Breast epithelium (tissue), 4 donors: ENCODE measurements around the gene USP17L10. TPM values are rescaled to one million over a fixed set of nuclear protein-coding genes. Genes with fewer than 3 reads are reported as not detected.
"Not testable (repeated sequence)": the region's sequence is repeated elsewhere in the genome, so short reads cannot be mapped to it uniquely, and the experiment has no call there.

ENCODE experiments used
- DNase-seq, 2 donors: peaks; one replicate each; pipeline ENCODE4 v3.0.0-alpha.2; 2019; ENCODE audit warnings: low spot score in 2 of 2
- H3K27ac ChIP-seq, 2 donors: fragments of 200-600 bp; sonication (generic) in 1 of 2; one replicate each; pipeline ENCODE4 v1.5.1; 2016 to 2019; ENCODE audit warnings: mild to moderate bottlenecking in 1 of 2
- H3K27me3 ChIP-seq, 2 donors: fragments of 200-600 bp; sonication (generic) in 1 of 2; one replicate each; pipeline versions ENCODE4 v1.5.1 to v1.6.0; 2017 to 2019; ENCODE audit warnings: control low read depth in 1 of 2, mild to moderate bottlenecking in 1 of 2
- H3K36me3 ChIP-seq: fragments of 200-600 bp; one replicate; pipeline ENCODE4 v1.5.1; 2019
- H3K4me1 ChIP-seq, 2 donors: fragments of 200-600 bp; sonication (generic); one replicate each; pipeline ENCODE4 v1.5.1; 2016 to 2019; ENCODE audit warnings: control low read depth in 1 of 2
- H3K4me3 ChIP-seq, 3 donors: fragments of 200-600 bp; sonication (generic); 1 replicate in 2 of 3; 2 replicates in 1 of 3; pipeline ENCODE4 v1.5.1; 2016 to 2019; ENCODE audit warnings: mild to moderate bottlenecking in 3 of 3, moderate library complexity in 2 of 3
- H3K9me3 ChIP-seq, 2 donors: fragments of 200-600 bp; sonication (generic) in 1 of 2; one replicate each; pipeline ENCODE4 v1.5.1; 2016 to 2019; ENCODE audit warnings: control low read depth in 1 of 2
- intact Hi-C: fragments of 100-400 bp; cut with DNase I; formaldehyde crosslinking; loops from one replicate; pipeline ENCODE4 v1.15.1; 2023; ENCODE audit warnings: low total_unique reads
- total RNA-seq, 3 donors: library from RNA; depleted of rRNA; stranded (reverse); fragments of >200 nt; gene quantifications; one replicate each; pipeline ENCODE4 v1.1.0, GENCODE V29; 2016

The USP17L10 gene
- total RNA-seq, 3 donors from 2014 or later: not detected

DNA sequence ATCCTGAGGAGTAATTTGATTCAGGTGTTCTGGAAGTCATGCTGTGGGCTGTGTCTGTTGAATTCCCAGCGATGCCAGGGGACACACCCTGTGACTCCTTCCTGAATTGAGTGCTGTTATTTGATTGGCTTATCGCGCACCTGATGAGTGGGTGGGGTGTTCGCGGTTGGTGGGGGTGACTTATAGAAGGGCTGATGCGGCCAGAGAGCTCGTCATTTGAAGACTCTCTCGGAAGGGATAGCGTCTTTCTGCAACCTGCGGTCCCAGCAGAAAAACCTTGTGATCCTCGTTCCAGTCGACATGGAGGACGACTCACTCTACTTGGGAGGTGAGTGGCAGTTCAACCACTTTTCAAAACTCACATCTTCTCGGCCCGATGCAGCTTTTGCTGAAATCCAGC lies 47.4 kb downstream of the USP17L10 start, which contains the start of gene USP17L20:
Gene USP17L20 (plus strand): TSS at position 301 of the 400 bp plus-strand sequence. CDS start 0 bp downstream, at position 301.
- H3K36me3 ChIP-seq, H3K27me3 ChIP-seq, H3K4me1 ChIP-seq, H3K4me3 ChIP-seq, intact Hi-C loops, DNase-seq, H3K27ac ChIP-seq, H3K9me3 ChIP-seq: not testable (repeated sequence)

Other genes starting within 250 kb of the USP17L10 start
- not detected for gene FAM90A26, start 40.2 kb upstream of the USP17L10 start, total RNA-seq
- not detected for gene USP17L11, start 4.7 kb downstream of the USP17L10 start, total RNA-seq
- gene USP17L12, start 9.5 kb downstream of the USP17L10 start, total RNA-seq: not detected
- gene USP17L13, start 14.2 kb downstream of the USP17L10 start, total RNA-seq: not detected
- not detected for gene USP17L15, start 23.7 kb downstream of the USP17L10 start, total RNA-seq
- gene USP17L17, start 33.2 kb downstream of the USP17L10 start, total RNA-seq: not detected
- gene USP17L18, start 38.0 kb downstream of the USP17L10 start, total RNA-seq: not detected
- gene USP17L19, start 42.7 kb downstream of the USP17L10 start, total RNA-seq: not detected
- not detected for gene USP17L20, start 47.5 kb downstream of the USP17L10 start, total RNA-seq
- gene USP17L21, start 52.2 kb downstream of the USP17L10 start, total RNA-seq: not detected
- not detected for gene USP17L22, start 57.0 kb downstream of the USP17L10 start, total RNA-seq
- gene USP17L24, start 114.5 kb downstream of the USP17L10 start, total RNA-seq: not detected
- gene USP17L25, start 119.3 kb downstream of the USP17L10 start, total RNA-seq: not detected
- gene USP17L26, start 124.0 kb downstream of the USP17L10 start, total RNA-seq: not detected
- not detected for gene USP17L5, start 128.7 kb downstream of the USP17L10 start, total RNA-seq
- gene USP17L27, start 133.5 kb downstream of the USP17L10 start, total RNA-seq: not detected
- gene USP17L28, start 138.2 kb downstream of the USP17L10 start, total RNA-seq: not detected
- gene USP17L29, start 143.0 kb downstream of the USP17L10 start, total RNA-seq: not detected
- gene USP17L30, start 152.5 kb downstream of the USP17L10 start, total RNA-seq: not detected
- not detected for gene DEFB131A, start 233.8 kb downstream of the USP17L10 start, total RNA-seq